Heart left ventricle (tissue), 16 donors: ENCODE results near the gene NLRX1. TPM values are rescaled to one million over a fixed set of nuclear protein-coding genes. Genes with fewer than 3 reads are reported as not detected.

Source experiments
- ATAC-seq, 4 donors: fragments of 200-7000 bp; cut with Tn5 transposase; one replicate each; pipeline ENCODE4 v1.9.1; 2020 to 2022; ENCODE audit warnings: moderate library complexity in 4 of 4, mild to moderate bottlenecking in 3 of 4, moderate number of reproducible peaks in 1 of 4
- DNase-seq, 5 donors: peaks; one replicate each; pipeline ENCODE4 v3.0.0-alpha.2; 2020
- H3K27ac ChIP-seq, 12 donors: fragments of 200-600 bp; sonication (generic) in 4 of 12; one replicate each; pipeline versions ENCODE4 v1.5.0 to v1.8.0; 2016 to 2022; ENCODE audit warnings: mild to moderate bottlenecking in 2 of 12
- H3K27me3 ChIP-seq, 9 donors: fragments of 200-600 bp; sonication (generic) in 2 of 9; one replicate each; pipeline versions ENCODE4 v1.5.1 to v1.8.0; 2016 to 2022; ENCODE audit warnings: mild to moderate bottlenecking in 3 of 9
- H3K36me3 ChIP-seq, 9 donors: fragments of 200-600 bp; sonication (generic) in 2 of 9; one replicate each; pipeline versions ENCODE4 v1.5.0 to v1.8.0; 2018 to 2022; ENCODE audit warnings: mild to moderate bottlenecking in 2 of 9
- H3K4me1 ChIP-seq, 12 donors: fragments of 200-600 bp; sonication (generic) in 4 of 12; one replicate each; pipeline versions ENCODE4 v1.5.0 to v1.8.0; 2016 to 2022; ENCODE audit warnings: mild to moderate bottlenecking in 3 of 12
- H3K4me3 ChIP-seq, 12 donors: fragments of 200-600 bp; sonication (generic) in 4 of 12; one replicate each; pipeline versions ENCODE4 v1.5.0 to v1.8.0; 2017 to 2022; ENCODE audit warnings: mild to moderate bottlenecking in 9 of 12, moderate library complexity in 4 of 12
- H3K9me3 ChIP-seq, 12 donors: fragments of 200-600 bp; sonication (generic) in 4 of 12; one replicate each; pipeline versions ENCODE4 v1.5.0 to v1.8.0; 2016 to 2022; ENCODE audit warnings: mild to moderate bottlenecking in 1 of 12
- POLR2A ChIP-seq, 2 donors: fragments of 450-650 bp; IDR thresholded peaks; one replicate each; pipeline ENCODE4 v1.6.1; 2017; ENCODE audit warnings: antibody characterized with exemption in 2 of 2, mild to moderate bottlenecking in 2 of 2, moderate library complexity in 2 of 2
- WGBS, 4 donors: extraction: QIAGEN DNeasy Blood & Tissue Kit in 2 of 4; methylation state at CpG; one replicate each; pipeline versions ENCODE4 v1.1.5 to v1.1.7; 2013 to 2018; 5-methylcytosine and 5-hydroxymethylcytosine counted together
- intact Hi-C, 10 donors: fragments of 100-400 bp; cut with DNase I; formaldehyde crosslinking; loops; one replicate each; pipeline versions ENCODE4 v1.11.1 to v1.14.2; 2022
- polyA plus RNA-seq, 2 donors: library from polyadenylated mRNA; stranded (reverse); fragments of 200-250 nt; gene quantifications; one replicate each; pipeline ENCODE4 v1.2.3, GENCODE V29; 2013
- total RNA-seq, 9 donors: library from RNA; depleted of rRNA in 2 of 9; stranded (reverse); fragments of >200 nt in 2 of 9; fragmentation: NEBNext Ultra II Directional in 3 of 9; extraction: Animal tissue kit (Norgen Biotek cat#: 25700) in 3 of 9; gene quantifications; one replicate each; pipeline versions ENCODE4 v1.1.0 to v1.2.4, GENCODE V29; 2016 to 2023
- TF ChIP-seq, protein P1 (sequence below), 12 donors: fragments of 200-600 bp; sonication (generic) in 4 of 12; IDR thresholded peaks; one replicate each; pipeline versions ENCODE4 v1.5.0 to v1.8.0; 2018 to 2022; ENCODE audit warnings: antibody characterized with exemption in 12 of 12, mild to moderate bottlenecking in 5 of 12
- donor health status: ischemic (EF 13 %, LVEDD 7.1; RV severe dilation, severe dysfunction).
- donor health status: healthy with polysubstance abuse.
- donor health status: DM: no; HTN: yes; CAD: no.
- donor health status: DM: no; HTN: no; CAD: no.
- donor health status: ischemic (EF 25% LVEDD 6.9; RV normal size, moderate dysfunction).
- donor health status: ischemic (EF 25% LVEDD 5.7; RV mildly dilated, moderate dysfunction).
- donor health status: healthy.
- donor health status: DM: yes; HTN: yes; CAD: no.
- donor health status: ischemic (EF 35%, LVEDD 5.7; RV mildly dilated, moderate dysfunction).
- donor health status: nonischemic (EF 11% LVEDD 7.7; RV severe dilation, severe dysfunction).
- donor health status: DM: yes; HTN: yes; CAD: no.
- donor health status: PGD.
- donor health status: ischemic (EF 29% LVEDD 5.4; RV normal size, mild dysfunction).
- donor health status: nonischemic (EF 23%, LVEDD 6.1; RV moderate dilation, normal function).

The NLRX1 gene
- total and polyA plus RNA-seq, 11 donors, result 10.6 to 47.0 (median 29.5) TPM

DNA sequence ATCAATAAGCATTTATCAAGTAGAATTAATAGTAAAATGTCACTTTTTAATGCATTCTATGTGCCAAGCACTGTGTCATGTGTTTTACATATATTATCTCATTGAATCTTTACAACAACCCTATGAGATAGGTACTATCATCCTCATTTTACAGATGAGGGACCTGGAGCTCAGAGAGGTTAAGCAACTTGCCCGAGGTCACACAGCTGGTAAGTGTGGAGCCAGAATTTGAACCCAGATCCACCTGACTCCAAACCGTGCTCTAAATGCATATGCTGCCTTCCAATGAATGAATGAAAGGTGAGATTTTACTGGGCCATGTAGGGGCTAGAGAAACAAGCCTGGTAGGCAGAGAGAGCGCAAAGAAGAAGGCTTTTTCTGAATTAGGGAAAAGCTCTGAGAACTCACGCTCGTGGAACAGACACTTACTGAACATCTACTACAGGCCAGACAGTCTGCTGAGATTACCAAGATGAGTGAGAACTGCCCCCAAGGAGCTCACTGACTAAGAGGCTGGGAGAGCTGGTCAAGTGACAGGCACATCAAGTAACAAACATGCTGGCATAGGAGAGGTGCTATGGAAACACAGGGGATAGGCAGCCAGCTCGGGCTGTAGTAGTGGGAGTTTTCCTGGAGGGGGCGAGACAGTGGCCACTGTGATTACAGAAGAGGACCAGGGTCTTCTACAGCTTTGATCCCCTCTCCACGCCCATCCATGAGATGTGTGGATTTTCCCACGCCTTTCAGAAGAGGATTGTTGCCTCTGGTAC, 15.3 kb upstream of the NLRX1 start:
- peaks cover 0 to 25% (median 0%) of the 10 kb centered on the region in 9 donors for H3K27me3 ChIP-seq
- WGBS, 4 donors, result 84 to 90% (median 87%) methylated on average over 9 of the region's 9 CpGs
- no peak overlapping the region for H3K4me3 ChIP-seq
- H3K9me3 ChIP-seq, result no peaks in the 10 kb centered on the region
- H3K27ac ChIP-seq, result no peak overlapping the region
- no peak for TF ChIP-seq POLR2A (IDR thresholded peaks at IDR 0.05)
- TF ChIP-seq, protein P1, sequence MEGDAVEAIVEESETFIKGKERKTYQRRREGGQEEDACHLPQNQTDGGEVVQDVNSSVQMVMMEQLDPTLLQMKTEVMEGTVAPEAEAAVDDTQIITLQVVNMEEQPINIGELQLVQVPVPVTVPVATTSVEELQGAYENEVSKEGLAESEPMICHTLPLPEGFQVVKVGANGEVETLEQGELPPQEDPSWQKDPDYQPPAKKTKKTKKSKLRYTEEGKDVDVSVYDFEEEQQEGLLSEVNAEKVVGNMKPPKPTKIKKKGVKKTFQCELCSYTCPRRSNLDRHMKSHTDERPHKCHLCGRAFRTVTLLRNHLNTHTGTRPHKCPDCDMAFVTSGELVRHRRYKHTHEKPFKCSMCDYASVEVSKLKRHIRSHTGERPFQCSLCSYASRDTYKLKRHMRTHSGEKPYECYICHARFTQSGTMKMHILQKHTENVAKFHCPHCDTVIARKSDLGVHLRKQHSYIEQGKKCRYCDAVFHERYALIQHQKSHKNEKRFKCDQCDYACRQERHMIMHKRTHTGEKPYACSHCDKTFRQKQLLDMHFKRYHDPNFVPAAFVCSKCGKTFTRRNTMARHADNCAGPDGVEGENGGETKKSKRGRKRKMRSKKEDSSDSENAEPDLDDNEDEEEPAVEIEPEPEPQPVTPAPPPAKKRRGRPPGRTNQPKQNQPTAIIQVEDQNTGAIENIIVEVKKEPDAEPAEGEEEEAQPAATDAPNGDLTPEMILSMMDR (IDR thresholded peaks at IDR 0.05), result no peak
- ATAC-seq (no peak), DNase-seq (no peak)
- peaks cover 0 to 16% (median 7%) of the 10 kb centered on the region in 12 donors for H3K4me1 ChIP-seq
- H3K36me3 ChIP-seq, result no peaks in the 10 kb centered on the region
- intact Hi-C loops, result loop anchor here in 1 of 10 donors (5.0 kb wide), 1 partner anchor 44 kb away; no protein-coding TSS in a partner anchor

- no peak for ATAC-seq
- no peak for TF ChIP-seq POLR2A (IDR thresholded peaks at IDR 0.05)
- TF ChIP-seq, protein P1 (IDR thresholded peaks at IDR 0.05), result no peak
- no peaks in the 10 kb centered on the region for H3K9me3 ChIP-seq
- intact Hi-C loops, result loop anchor here in 1 of 10 donors (5.0 kb wide), 1 partner anchor 43 kb away; no protein-coding TSS in a partner anchor
- no peaks in the 10 kb centered on the region for H3K36me3 ChIP-seq
- no peak for DNase-seq
- peaks cover 0 to 16% (median 0%) of the 10 kb centered on the region in 9 donors for H3K27me3 ChIP-seq
- 92 to 98% (median 95%) methylated on average over 5 to 6 of the region's 6 CpGs for WGBS, 4 donors
- H3K4me1 ChIP-seq, result peaks cover 0 to 8% (median 5%) of the 10 kb centered on the region in 12 donors
- no peak overlapping the region for H3K4me3 ChIP-seq
- H3K27ac ChIP-seq, result no peak overlapping the region
Measured at GRCh38 chr11:119154178-119154577, 14.3 kb upstream of the NLRX1 start.

DNA sequence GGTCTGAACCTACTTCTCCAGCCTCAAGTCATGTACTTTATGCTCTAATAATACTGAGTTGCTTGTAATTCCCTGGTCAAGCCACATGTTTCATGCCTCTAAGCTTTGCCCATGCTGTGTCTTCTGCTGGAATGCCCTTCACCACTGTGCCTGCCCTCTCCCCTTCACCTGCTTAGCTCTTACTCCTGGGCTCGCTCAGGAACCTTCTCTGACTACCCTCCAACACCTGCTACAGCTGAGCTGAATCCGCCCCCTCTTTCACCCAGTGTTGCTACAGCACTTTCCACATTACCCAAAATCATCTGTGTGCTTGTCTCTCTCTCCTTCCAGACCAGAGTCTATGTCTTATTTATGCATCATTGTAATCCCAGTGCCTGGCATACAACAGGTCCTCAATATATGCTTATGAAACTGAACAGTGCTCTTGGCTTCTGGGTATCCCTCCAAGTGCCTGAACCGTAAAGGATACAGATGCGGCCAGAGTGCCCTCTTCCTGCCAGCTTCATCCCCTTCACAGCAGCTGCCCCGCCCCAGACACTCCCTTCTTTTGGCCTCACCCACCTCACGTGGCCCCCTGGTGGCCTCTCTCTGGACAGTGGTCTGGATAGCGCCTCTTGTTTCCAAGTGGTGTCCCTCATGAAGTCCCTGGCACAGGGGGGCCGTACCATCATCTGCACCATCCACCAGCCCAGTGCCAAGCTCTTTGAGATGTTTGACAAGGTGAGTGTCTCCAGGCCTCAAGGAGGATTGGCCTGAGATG, 12.6 kb upstream of the NLRX1 start:
- intact Hi-C loops, result no loop called here
- Histone ChIP-seq H3K36me3 (no peaks in the 10 kb centered on the region), H3K4me1 (no peaks in the 10 kb centered on the region), H3K9me3 (no peaks in the 10 kb centered on the region), H3K27me3 (no peaks in the 10 kb centered on the region), H3K4me3 (no peak overlapping the region), H3K27ac (no peak overlapping the region)
- peak in 2 of 4 donors; percentile 13 to 27 for ATAC-seq
- TF ChIP-seq, protein P1 (IDR thresholded peaks at IDR 0.05), result peak in 2 of 12 donors; percentile 13 to 25
- no peak for TF ChIP-seq POLR2A (IDR thresholded peaks at IDR 0.05)
- no peak for DNase-seq
- WGBS, 4 donors, result 52 to 56% (median 55%) methylated on average over 6 to 8 of the region's 8 CpGs

GRCh38 chr11:119156496-119156895, 12.0 kb upstream of the NLRX1 start:
- Histone ChIP-seq H3K36me3 (no peaks in the 10 kb centered on the region), H3K9me3 (no peaks in the 10 kb centered on the region), H3K4me1 (no peaks in the 10 kb centered on the region), H3K27me3 (no peaks in the 10 kb centered on the region), H3K4me3 (no peak overlapping the region), H3K27ac (no peak overlapping the region)
- intact Hi-C loops, result no loop called here
- WGBS, 4 donors, result 89 to 94% (median 92%) methylated on average over 4 to 10 of the region's 10 CpGs
- TF ChIP-seq, protein P1 (IDR thresholded peaks at IDR 0.05), result no peak
- no peak for TF ChIP-seq POLR2A (IDR thresholded peaks at IDR 0.05)
- ATAC-seq (no peak), DNase-seq (no peak)
